ENCODE measurements around the gene SACM1L.
"Not testable (repeated sequence)": the region's sequence is repeated elsewhere in the genome, so short reads cannot be mapped to it uniquely, and the experiment has no call there.

The SACM1L gene

DNA sequence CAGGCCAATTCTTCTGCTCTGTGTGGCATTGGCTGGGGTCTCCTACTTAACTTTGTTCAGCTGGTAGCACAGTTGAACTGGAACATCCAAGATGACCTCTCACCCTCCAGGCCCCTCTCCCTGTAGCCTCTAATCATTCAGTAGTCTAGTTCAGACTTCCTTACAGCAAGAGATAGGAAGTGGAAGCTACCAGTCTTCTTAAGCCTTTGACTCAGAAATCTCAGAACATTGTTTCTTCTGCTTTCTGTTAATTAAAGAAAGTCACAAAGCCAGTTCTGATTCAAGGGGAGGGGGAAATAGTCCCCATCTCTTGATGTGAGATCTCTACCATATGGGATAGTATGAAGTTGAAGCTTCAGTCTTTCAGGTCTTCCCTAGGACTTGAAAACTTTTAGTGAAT, 18.8 kb upstream of the SACM1L start:
- no peak for DNase-seq

GRCh38 chr3:45670991-45671390, 18.2 kb upstream of the SACM1L start:
- DNase-seq: no peak

- DNase-seq: no peak
Measured at GRCh38 chr3:45673273-45673672, 15.9 kb upstream of the SACM1L start.

- no peak for DNase-seq
Measured at GRCh38 chr3:45676325-45677032, 12.7 kb upstream of the SACM1L start.

DNA sequence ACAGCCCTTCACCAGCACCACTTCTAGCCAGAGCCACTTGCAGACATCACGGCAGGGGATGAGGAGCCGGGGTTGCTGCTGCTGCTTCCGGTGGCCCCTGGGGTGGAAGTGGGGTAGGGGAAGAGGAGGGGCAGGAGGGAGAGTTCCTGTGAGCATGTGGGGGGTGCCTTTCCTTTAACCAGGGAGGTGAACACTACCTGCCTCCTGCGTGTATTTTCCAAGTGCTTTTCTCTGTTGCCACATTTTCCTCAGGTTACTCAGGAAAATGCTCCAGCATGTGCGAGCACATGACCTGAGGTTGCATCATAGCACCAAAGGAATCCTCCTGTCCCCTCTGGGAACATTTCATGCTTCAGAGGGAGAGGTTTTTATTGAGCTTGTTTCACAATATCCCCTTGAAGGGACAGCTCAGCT, 12.2 kb upstream of the SACM1L start:
- peak; percentile 26 for DNase-seq

- DNase-seq: no peak
Measured at GRCh38 chr3:45677841-45678240, 11.4 kb upstream of the SACM1L start.

DNA sequence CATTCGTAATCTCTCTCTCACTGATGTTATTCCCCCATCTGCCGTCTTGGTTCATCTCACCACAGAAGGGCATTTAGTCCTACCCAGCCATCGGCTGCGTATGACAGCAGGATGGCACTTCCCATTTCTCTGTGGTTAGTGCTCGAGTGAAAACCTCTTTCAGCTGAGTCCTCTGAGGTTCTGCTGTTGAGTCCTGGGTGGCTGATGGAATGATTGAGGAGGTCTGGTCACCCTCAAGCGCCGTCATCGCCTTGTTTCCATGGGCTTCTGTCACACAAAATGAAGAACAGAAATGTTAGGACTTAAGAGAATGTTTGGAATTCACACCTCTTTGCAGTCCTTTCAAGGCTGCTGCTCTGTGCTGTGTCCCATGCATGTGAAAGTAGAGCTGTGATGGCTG, 9.4 kb upstream of the SACM1L start:
- no peak for DNase-seq

- DNase-seq: no peak
Measured at GRCh38 chr3:45681221-45681620, 8.0 kb upstream of the SACM1L start.

- no peak for DNase-seq
Measured at GRCh38 chr3:45681846-45682245, 7.3 kb upstream of the SACM1L start.

DNA sequence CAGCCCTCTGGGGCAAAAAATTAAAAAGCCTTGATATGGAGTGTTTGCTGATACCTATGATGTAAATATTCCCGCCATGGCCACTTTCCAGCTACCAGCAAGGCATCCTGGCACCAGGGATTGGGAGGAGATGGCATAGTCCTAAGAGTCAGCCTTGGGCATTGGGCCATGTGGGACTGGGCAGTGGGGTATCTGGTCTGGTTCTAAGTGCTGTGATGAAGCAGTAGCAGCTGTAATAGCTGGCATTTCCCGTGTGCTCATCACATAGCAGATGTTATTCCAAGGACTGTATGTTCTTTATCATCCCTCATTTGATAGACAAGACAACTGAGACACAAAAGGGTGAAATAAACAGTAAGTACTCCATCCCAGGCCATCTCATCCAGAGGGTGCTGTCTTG, 6.9 kb upstream of the SACM1L start:
- DNase-seq: no peak

- DNase-seq: no peak
Measured at GRCh38 chr3:45682786-45683185, 6.4 kb upstream of the SACM1L start.

- no peak for DNase-seq
Measured at GRCh38 chr3:45683417-45684326, 5.5 kb upstream of the SACM1L start.

DNA sequence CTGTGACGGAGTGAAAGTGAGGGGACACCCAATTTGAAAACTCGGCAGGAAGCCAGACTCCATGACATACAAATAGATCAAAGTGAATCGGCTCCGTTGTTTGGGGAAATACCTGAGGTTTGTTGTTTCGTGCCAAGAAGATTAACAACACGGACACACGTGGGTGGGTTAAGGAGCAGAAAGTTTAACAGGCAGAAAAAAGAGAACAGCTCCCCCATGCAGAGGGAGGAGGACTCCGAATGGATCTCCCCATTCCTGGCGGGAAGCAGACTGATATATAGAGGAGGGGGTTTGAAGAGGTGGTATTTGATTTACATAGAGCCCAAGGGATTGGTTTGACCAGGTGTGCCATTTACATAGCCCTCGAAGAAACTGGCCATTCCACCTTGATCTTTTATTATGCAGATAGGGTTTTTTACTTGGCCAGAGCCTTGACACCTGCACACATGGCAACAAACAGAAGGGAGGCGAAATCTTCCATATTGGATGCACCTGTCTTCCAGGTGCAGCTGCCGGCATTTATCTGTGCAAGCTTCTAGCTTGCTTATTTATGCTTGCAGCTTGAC, 4.8 kb upstream of the SACM1L start:
- no peak for DNase-seq

GRCh38 chr3:45685722-45686121, 3.5 kb upstream of the SACM1L start:
- not testable (repeated sequence) for DNase-seq

GRCh38 chr3:45686850-45687249, 2.3 kb upstream of the SACM1L start:
- no peak for DNase-seq

DNA sequence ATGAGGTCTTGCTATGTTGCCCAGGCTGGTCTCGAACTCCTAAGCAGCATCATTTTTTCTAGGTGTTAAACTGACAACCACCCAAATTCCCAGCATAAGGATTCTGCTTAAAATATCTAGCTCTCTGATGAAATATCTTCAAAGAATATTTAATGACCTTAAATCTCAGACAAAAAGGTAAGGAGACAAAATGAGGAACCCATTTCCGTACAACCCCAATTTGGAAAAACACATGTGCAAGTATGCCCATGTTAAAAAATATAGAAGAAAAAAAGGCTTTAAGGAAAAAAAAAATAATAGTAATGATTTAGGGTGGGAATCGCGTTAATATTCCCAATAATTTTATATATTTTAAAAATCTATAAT, 1.4 kb upstream of the SACM1L start:
- no peak for DNase-seq

DNA sequence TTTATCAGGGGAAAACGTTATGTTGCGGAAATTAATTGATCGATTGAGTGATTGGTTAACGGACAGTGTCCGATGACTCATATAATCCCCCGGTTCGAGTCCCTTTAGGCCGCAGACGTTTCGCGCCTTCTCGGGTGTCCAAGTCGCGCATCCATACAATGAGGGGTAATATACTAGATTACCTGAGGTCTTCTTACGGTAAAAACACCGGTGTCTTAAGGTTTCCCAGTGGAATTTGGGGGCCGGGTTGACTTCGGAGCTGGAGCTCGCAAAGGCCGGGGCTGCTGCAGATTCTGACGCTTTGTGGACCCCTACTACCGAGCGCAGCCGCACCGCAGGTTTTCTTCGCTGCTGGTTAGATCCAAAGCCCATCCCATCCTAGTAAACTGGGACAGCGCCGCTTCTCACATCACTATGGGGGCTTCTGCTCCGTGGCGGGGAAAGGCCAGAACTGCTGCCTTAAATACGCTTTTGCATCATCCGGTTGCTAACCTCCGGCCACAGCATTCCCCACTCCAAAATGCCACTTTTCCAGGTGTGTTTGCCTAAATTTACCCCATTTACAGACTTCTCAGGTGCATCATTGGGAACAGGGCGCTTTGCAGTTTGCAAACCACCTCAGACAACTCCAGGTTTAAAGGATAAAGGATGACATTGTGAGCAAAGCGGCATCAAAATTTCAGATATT, 858 bp upstream of the SACM1L start:
- peak; percentile 10 for DNase-seq

DNA sequence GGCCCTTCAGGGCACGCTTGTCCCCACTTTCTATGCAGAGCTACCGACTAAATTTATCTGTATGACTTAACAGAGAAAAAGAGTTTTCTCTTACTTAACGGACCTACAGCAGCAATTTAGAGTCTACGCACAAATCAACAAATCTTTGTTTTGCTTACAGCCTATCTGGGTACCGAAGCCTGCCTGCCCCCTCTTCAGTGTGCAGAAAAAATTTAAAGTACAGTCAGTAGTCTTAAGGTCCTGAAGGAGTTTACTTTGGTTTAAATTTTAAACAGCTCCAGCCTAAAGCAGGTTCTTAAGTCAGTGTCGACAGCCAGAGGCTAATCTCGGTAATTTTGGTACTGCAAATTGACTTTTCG, 570 bp downstream of the SACM1L start:
- no peak for DNase-seq

GRCh38 chr3:45690336-45691035, 1.3 kb downstream of the SACM1L start:
- DNase-seq: no peak

DNA sequence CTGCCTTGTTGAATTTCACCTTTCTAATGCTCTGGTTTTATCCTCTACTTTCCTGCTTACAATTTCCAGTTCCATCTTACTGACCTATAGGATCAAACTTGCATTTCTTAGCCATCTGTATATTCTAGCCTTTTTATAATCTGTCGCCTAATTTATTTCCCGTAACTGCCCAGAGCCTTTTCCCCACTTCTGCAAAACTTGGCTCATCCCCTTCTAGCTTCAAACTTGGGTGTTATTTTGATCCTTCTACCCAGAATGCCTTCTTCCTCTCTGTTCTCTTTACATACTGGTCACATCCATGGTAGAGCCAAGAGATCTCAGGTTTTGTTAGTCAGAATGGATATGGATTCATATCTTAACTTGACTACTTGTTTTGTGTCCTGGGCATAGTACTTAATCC, 2.6 kb downstream of the SACM1L start:
- no peak for DNase-seq

DNA sequence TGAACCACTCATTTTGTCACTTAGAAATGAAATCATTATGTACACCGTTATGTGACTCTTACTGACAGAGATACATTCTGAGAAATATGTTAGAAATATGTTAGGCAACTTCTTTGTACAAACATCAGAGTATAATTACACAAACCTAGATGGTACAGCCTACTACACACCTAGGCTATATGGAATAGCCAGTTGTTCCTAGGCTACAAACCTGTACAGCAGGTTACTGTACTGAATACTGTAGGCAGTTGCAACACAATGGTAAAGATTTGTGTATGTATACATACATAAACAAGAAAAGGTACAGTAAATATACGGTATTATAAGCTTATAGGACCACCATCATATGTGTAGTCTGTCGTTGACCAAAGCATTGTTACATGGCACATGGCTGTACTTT, 3.7 kb downstream of the SACM1L start:
- DNase-seq: no peak

GRCh38 chr3:45693941-45694521, 4.8 kb downstream of the SACM1L start:
- no peak for DNase-seq

Measured in activated T-cell treated with anti-CD3 and anti-CD28 coated beads for 4 hours (primary cell).